Ramos (cell line): ENCODE measurements around the gene EHMT1.
"Not testable (repeated sequence)": the region's sequence is repeated elsewhere in the genome, so short reads cannot be mapped to it uniquely, and the experiment has no call there.

Source experiments
- in situ Hi-C: fragments of 300-500 bp; cut with MboI; formaldehyde crosslinking; loops from one replicate; pipeline ENCODE4 v1.14.3; 2022; ENCODE audit warnings: low sequenced_read_pairs; ENCODE audit not compliant: unreplicated experiment

Gene EHMT1

DNA sequence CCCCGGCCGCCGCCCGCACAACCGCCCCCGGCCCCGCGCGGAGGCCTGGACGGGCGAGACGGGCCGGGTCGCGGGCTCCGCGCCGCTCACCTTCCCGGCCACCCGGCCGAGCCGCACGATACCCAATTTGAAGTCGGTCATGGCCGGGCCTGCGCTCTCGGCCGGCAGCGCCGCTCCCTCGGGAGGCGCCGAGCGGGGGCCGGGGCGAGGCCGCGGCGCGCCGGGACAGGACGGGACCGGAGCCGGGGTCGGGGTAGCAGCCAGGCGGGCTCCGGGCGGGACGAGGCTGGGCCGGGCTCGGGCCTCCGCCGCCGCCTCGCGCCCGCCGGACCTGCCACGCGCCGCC, 28.7 kb upstream of the EHMT1 start:
- in situ Hi-C loops: no loop called here

DNA sequence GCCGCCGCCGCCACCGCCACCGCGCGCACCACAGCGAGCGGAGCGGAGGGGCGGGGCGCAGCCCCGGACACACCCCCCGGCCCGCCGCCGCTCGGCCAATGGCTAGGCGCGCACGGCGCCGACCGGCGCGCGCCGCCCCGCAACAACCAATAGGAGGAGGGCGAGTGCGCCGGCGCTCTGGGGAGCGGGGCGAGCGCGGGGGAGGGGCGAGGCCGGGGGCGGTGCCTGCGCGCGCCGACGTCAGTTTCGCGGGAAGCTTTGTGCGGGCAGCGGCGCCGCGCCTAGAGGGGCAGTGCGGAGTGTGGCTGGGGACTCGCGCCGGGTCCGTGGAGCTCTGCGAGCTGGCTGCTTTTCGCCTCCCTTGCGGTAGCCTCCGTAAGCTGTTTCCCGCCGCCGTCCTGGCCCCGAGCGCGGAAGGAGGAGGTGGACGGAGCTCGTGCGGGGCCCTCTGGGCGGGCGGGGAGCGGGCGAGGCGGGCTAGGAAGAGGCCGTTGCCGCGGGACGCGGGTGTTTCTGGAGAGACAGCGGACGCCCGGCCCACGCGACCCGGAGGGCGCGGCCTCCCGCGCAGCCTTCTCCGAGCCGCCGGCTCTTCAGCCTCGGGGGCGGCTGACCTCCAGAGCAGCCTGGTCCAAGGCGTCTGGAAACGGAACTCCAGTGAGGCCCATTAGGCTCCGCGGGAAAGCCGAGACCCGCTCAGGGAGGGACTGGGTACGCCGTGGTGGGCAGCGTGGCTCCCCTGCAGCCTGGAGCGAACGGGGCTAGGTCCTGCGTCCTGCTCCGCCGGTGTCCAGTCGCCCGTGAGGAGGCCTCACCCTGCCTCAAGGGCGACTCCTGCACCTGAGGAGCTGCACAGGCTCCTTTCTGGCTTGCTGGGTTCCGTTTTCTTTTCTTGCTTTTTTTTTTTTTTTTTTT, 28.1 kb upstream of the EHMT1 start, which contains the start of gene ZMYND19:
ZMYND19 (minus strand) TSS at position 44 of the 915 bp plus-strand sequence. CDS start 249 bp downstream, outside the sequence.
- in situ Hi-C loops: no loop called here

DNA sequence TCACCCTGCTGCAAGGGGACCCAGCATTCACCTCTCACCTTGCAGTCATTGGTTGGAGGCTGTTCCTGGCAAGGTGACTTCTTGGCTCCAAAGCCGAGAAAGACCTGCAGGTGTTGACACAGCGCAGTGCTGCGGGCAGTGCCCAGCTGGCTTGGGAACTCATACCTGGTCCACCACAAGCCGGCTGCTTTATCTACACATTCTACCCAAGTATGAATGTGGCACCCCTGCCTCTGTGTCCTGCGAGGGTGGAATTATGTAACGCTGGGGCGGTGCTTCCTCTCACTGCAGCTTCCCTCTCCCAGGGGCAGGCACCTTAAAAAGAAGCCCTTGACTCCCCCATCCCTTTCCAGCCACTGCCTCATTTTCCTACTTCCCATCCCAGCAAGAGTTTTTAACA, 26.0 kb upstream of the EHMT1 start:
- in situ Hi-C loops: no loop called here

DNA sequence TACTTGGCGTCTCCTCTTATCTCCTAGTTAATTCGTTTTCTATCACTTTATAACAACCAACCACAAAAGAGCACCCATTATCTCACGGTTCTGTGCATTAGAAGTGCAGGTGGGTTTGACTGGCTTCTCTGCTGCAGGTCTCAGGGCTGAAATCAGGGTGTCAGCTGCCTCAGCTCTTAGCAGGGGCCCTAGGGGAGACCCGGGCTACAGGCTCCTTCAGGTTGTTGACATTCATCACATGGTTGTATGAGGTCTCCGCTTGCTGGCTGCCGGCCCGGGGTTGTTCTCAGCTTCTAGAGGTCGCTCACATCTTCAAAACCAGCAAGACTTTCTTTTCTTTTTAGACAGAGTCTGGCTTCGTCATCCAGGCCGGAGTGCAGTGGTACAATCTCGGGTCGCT, 25.6 kb upstream of the EHMT1 start:
- in situ Hi-C loops: no loop called here

DNA sequence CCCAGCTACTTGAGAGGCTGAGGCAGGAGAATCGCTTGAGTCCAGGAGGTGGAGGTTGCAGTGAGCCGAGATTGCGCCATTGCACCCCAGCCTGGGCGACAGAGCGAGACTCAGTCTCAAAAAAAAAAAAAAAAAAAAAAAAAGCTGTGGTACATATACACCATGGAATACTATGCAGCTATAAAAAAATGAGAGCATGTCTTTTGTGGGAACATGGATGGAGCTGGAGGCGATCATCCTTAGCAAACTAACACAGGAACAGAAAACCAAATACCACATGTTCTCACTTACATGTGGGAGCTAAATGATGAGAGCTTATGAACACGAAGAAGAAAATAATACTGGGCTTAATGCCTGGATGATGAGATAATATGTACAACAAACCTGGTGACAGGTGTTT, 22.2 kb upstream of the EHMT1 start:
- in situ Hi-C loops: not testable (repeated sequence)

DNA sequence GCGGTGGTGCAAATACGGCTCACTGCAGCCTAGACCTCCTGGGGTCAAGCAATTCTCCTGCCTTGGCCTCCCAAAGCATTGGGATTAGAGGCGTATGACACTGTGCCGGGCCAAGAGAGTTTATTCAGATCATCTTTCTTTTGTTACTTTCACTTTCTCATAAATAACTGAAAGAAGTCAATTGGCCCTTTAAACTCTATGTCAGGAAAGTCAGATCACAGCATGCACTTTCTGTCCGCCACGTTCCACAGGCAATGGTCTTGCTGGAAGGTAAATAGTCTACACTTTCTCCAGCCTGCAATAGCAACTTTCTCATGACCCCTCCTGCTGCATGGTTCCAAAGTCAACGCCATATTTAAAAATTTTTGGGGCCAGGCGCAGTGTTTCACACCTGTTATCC, 19.9 kb upstream of the EHMT1 start:
- in situ Hi-C loops: no loop called here

DNA sequence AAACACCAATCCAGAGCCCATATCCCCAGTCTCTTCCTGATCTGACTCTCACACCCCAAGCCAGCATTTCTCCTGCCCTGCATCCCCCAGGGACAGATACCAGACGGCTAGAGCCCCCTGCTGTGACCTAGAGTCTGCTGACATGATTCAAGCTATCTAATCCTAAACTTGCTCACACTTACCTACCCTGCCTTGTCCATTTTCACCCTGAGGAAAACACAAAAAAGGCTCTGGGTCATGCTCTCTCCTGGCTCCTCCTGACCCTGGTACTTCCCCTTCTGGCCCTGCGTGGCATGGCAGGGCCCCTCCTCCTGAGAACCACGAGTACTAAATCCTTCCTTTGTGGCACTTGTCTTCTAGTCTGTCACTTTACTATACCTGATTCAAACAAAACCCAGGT, 16.1 kb upstream of the EHMT1 start:
- in situ Hi-C loops: no loop called here

DNA sequence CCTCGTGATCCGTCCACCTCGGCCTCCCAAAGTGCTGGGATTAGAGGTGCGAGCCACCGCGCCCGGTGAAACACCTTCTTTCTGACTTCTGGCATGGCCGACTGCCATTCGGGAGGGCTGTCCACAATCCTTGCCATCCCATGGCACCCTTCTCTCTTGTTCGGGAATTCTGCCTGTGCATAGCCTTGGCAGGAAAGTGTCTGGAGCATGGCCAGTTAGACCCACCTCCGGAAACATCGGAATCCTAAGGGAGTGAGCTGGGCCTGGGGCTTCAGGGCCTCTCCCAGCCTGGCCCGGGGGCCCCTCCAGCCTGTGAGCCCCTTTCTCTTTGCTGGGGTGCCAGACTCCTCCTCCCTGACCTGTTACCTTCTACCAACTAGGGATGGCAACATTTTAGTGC, 14.9 kb upstream of the EHMT1 start:
- in situ Hi-C loops: no loop called here

DNA sequence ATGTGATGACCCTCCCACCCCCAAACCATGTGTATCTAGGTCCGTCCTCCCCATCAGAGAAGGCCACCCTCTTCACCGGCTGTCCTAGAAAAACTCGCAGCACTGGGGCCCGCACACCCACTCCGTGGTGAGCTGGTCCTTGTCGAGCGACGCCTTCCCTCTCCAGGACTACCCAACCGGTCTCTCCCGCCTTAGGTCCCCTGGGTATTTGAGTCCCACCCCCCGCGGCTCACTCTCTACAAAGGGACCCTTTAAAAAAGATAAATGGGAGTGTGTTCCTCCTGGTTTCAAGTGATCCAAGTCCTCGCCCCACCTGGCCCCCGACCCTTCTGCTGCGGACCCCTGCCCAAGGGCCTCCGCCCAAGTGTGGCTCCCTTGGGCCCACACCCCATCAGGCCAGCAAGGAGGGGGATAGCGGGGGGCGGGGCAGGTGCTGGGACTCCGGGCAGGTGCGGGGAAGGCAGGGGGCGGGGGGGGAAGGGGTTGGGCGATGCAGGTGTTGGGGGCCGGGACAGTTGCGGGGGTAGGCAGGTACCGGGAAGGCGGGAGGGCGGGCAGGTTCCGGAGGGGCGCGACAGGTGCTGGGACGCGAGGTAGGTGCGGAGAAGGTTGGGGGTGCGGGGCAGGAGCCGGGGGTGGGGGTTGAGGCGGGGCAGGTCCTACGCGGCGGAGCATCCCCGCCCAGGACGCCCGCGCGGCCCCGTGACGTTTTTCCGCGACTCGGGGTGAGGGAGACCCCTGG, 14.3 kb upstream of the EHMT1 start:
- in situ Hi-C loops: no loop called here

DNA sequence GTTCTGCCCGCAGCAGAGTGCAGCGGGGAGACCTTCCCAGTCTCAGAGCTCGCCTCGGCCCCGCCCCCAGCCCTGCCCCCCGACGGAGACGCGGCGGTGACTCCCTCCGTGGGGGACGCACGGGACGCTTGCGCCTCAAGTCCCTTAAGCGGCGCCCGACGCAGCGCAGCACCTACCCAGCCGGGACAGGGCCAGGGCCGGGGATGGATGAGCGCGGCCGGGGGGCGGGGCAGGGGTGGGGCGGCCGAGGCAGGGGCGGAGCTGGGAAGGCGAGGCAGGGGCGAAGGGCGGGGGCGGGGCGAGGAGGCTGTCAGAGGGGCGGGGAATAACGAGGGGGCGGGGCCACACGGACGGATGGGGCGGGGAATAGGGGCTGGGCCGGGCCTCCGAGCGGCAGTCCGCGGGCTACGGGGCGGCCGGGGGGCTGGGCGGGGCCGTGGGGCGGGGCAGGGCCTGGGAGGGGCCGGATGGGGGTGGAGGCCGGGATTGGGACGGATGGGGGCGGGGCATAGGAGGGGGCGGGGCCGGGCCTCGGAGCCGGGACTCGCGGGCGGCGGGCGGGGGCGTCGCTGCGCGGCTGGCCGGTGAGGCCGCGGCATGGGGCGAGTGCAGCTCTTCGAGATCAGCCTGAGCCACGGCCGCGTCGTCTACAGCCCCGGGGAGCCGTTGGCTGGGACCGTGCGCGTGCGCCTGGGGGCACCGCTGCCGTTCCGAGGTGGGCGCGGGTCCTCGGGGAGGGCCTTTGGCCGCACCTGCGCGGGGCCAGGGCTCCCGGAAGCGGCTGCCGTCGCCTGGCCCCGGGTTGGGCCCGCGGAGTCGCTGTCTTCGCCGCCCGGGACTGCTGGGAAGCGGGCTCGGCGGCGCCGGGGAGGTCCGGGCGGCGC, 13.4 kb upstream of the EHMT1 start, which contains the start of gene ARRDC1:
ARRDC1 (plus strand) TSS at position 566 of the 884 bp plus-strand sequence; CDS start at position 598, 32 bp downstream.
- in situ Hi-C loops: no loop called here

DNA sequence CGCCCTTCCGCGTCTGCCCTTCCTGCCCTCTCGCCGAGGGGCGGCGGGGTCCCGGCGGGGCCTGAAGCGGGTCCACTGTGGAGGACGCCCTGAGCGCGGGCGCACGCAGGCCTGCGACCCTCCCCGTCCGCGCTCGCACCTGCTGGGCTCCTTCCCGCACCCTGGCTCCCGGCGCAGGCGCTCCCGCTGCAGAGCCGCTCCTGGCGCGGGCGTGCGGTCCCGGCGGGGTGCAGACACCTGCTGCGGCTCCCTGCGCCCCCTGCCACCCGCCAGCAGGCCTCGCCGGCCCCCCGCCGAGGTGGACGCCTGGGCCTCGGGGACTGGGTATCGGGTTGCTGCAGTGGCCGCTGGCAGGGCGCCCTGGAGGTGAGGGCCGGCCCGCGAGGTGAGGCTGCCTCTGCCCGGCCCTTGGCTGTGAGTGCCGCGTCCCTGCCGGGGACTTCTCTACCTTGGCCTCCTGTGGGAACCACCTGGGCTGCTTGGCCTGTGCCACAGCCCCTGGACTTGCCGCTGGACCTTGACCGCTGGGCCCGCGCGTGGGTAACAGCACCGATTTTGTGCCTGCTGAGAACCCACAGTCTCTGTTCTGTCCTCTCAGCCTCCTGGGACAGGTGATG, 12.7 kb upstream of the EHMT1 start:
- in situ Hi-C loops: no loop called here

DNA sequence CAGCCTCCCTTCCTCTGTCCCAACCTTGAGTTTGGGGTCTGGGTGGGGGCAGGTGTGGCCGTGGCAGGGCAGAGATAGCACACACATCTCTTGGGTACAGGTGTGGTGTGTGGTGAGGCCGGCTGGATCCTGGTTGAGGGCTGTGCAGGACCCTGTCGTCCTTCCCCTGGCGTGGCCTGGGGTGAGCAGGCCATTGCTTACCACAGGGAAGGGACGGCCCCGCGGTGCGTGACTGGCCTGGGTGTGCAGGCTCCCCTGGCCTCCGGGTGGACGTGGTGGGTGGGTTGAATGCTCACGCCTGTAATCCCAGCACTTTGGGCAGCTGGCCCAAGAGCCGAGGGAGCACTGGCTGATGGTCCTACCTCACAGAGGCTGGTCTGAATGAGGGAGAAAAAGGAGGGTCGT, 12.1 kb upstream of the EHMT1 start:
- in situ Hi-C loops: no loop called here

DNA sequence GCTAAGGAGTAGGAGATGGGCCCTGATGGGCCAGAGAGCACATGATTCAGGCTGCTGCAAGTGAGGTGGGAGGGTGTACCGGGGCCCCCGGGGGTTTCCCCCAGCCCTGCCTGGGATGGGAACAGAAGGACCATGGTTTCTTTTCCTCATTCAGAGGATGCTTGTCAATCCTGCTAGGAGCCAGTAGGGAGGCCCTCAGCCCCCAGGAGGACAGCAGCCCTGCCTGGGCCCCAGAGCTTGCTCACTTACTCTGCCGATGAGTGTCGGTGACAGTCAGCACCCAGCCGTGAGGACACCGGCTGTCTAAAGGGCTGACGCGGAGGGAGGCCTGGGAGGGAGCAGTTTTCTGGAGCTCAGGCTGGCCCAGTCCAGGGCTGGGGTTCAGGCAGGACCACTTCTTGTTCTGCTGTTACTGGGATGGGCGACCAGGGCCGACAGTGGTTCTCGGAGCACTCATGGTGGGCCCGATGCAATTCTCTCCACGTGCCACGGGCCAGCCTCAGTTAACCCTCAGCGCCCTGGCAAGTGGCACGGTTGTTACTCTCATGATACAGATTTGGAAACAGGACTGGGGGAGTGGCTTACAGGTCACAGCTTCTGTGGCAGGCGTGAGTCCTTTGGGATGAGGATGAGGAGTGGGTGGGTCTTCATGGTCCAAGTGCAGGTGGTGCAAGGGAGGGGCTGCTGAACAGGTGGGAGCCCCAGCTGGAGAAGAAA, 11.5 kb upstream of the EHMT1 start:
- in situ Hi-C loops: no loop called here

DNA sequence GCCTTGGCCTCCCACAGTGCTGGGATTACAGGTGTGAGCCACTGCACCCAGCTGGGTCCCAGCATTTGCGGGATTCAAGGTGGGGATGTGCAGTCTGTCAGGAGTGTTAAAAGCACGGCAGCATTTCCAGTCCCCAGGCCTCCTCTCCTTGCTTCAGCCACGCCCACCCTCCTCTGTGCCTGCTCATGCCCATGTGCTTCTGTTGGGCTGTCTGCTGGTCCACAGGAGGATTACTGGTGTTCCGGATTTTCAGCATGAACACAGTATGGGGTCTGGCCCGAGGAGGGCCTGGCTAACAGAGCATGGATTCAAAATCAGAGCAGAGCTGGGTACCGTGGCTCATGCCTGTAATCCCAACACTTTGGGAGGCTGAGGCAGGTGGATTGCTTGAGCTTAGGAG, 7.9 kb upstream of the EHMT1 start:
- in situ Hi-C loops: no loop called here

DNA sequence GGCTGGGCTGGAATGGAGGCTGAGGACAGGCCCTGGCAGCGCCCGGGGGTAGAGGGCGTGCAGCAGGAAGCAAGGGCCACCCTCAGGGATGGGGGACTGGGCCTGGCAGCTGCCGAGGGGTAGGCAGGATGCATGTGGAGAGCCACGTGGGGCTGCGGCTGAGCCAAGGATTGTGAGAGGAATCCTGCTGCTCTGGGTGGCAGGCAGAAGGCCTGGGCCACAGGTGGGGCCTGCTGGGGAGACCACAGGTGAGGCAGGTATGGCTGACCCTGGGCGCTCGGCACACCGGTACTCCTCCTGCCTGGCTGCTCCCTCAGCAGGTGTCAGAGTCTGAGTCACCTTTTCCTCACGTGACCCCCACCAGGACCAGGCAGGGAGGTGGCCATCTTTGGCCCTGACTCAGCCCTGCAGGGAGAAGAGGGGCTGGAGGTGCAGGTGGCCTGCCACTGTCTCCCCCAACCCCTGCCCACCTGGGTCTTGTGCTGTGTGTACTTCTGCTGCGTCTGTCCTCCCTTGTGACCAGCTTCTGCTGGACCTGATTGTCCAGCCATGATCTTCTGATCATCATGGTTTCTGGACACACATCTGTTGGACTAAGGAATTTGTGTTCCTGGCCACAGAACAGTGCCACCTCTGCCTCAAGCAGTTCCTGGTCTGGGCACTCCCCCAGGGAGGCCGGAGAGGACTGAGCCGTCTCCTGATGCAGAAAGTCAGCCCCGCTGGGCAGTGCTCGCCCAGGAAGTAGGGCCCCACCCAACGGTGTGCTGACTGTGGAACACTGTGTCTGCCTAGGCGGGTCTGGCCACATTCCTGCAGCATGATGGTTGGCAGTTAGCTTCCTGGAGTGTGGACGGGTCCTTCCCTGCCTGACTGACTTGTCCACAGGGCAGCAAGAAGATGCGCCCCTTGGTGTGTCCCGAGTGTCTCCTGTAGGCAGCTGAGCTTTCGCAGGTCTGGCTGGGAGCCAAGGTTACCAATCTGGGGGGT, 6.9 kb upstream of the EHMT1 start:
- in situ Hi-C loops: no loop called here

DNA sequence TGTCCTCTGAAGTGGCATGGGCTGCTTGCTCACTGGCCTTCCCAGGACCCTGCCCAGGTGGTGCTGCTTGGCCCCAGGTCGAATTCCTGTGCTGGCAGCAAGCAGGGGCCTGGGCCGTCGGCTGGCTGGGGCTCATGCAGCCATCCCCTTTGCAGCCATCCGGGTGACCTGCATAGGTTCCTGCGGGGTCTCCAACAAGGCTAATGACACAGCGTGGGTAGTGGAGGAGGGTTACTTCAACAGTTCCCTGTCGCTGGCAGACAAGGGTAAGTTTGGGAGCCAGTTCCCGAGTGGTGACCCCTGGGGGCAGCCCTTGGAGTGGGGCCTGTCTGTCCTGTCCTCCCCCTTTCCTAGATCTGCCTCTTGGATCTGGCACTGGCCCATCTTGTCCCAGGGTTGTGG, 6.1 kb upstream of the EHMT1 start:
- in situ Hi-C loops: no loop called here

DNA sequence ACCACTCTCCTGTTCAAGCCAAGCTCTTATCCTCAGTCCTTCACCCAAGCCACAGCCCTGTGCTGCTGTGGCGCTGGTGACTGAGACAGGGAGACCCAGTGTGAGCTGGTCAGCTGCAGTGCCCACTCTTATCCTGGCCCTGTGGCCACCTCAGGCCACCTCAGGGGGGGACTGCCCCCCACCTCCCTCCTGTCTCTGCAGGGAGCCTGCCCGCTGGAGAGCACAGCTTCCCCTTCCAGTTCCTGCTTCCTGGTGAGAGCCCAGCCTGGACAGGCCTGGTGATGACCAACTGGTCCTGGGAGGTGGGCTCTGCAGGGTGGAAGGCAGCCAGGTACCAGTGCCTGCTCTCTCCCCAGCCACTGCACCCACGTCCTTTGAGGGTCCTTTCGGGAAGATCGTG, 5.5 kb upstream of the EHMT1 start:
- in situ Hi-C loops: no loop called here
